HEK293T (cell line): ENCODE measurements around the gene EXOC6.

Experiments
- CTCF ChIA-PET: fragments of 350-600 bp; formaldehyde crosslinking; extraction: SDS; loops from one replicate; lab custom pipeline; 2021; ENCODE audit warnings: antibody characterized with exemption, inconsistent platforms; lab: Yijun Ruan, JAX
- POLR2A ChIA-PET: fragments of 350-600 bp; formaldehyde crosslinking; extraction: SDS; loops from one replicate; lab custom pipeline; 2020; ENCODE audit warnings: antibody characterized with exemption, inconsistent platforms; lab: Yijun Ruan, JAX
- DNase-seq: peaks from one replicate; pipeline ENCODE4 v3.0.0; 2012; ENCODE audit warnings: mixed read lengths; ENCODE audit errors: extremely low spot score
- ARNT ChIP-seq: fragments of 450-650 bp; IDR thresholded peaks from 2 replicates; pipeline ENCODE4 v1.6.1; 2017; ENCODE audit warnings: mild to moderate bottlenecking
- BHLHE40 ChIP-seq: fragments of 450-650 bp; IDR thresholded peaks from 2 replicates; pipeline ENCODE4 v1.6.1; 2016; ENCODE audit warnings: mild to moderate bottlenecking, moderate library complexity, borderline replicate concordance
- CTBP1 ChIP-seq: fragments of 450-650 bp; IDR thresholded peaks from 2 replicates; pipeline ENCODE4 v1.6.1; 2016; ENCODE audit warnings: borderline replicate concordance
- ELF4 ChIP-seq: fragments of 450-650 bp; IDR thresholded peaks from 2 replicates; pipeline ENCODE4 v1.6.1; 2017; ENCODE audit warnings: antibody characterized with exemption
- FOXA1 ChIP-seq: fragments of 450-650 bp; IDR thresholded peaks from 2 replicates; pipeline ENCODE4 v1.6.1; 2016; ENCODE audit warnings: mild to moderate bottlenecking
- FOXK2 ChIP-seq: fragments of 450-650 bp; IDR thresholded peaks from 2 replicates; pipeline ENCODE4 v1.6.1; 2016; ENCODE audit warnings: mild to moderate bottlenecking
- FOXM1 ChIP-seq: fragments of 450-650 bp; IDR thresholded peaks from 2 replicates; pipeline ENCODE4 v1.6.1; 2017; ENCODE audit warnings: mild to moderate bottlenecking, borderline replicate concordance
- HDGF ChIP-seq: fragments of 450-650 bp; IDR thresholded peaks from 2 replicates; pipeline ENCODE4 v1.6.1; 2017; ENCODE audit warnings: antibody characterized with exemption, borderline replicate concordance
- L3MBTL2 ChIP-seq: fragments of 450-650 bp; conservative IDR thresholded peaks from 2 replicates; pipeline ENCODE4 v1.6.1; 2016; ENCODE audit warnings: mild to moderate bottlenecking
- LEF1 ChIP-seq: fragments of 450-650 bp; IDR thresholded peaks from 2 replicates; pipeline ENCODE4 v1.6.1; 2017; ENCODE audit warnings: mild to moderate bottlenecking, borderline replicate concordance
- NFRKB ChIP-seq: fragments of 450-650 bp; IDR thresholded peaks from 2 replicates; pipeline ENCODE4 v1.6.1; 2016; ENCODE audit warnings: mild to moderate bottlenecking, moderate library complexity
- PKNOX1 ChIP-seq: fragments of 450-650 bp; IDR thresholded peaks from 2 replicates; pipeline ENCODE4 v1.6.1; 2016
- SP1 ChIP-seq: fragments of 450-650 bp; IDR thresholded peaks from 2 replicates; pipeline ENCODE4 v1.6.1; 2017
- SUZ12 ChIP-seq: fragments of 450-650 bp; IDR thresholded peaks from 2 replicates; pipeline ENCODE4 v1.6.1; 2016; ENCODE audit warnings: mild to moderate bottlenecking
- TARDBP ChIP-seq: fragments of 450-650 bp; IDR thresholded peaks from 2 replicates; pipeline ENCODE4 v1.6.1; 2016
- ZNF384 ChIP-seq: fragments of 450-650 bp; IDR thresholded peaks from 2 replicates; pipeline ENCODE4 v1.6.1; 2016

Gene EXOC6

GRCh38 chr10:93067443-93068365 lies 219.4 kb downstream of the EXOC6 start:
- CTCF ChIA-PET = no interaction called here
- TF ChIP-seq CTBP1 (no peak), NFRKB (no peak), PKNOX1 (no peak), ZNF384 (no peak), SUZ12 (no peak), HDGF (no peak)
- POLR2A ChIA-PET = no interaction called here
- no peak for DNase-seq

- POLR2A ChIA-PET = no interaction called here
Measured at GRCh38 chr10:93068411-93069244, 220.3 kb downstream of the EXOC6 start.

GRCh38 chr10:93069245-93069561 lies 220.9 kb downstream of the EXOC6 start:
- no peak for DNase-seq
- ChIA-PET POLR2A (no interaction called here), CTCF (no interaction called here)
- no peak for TF ChIP-seq SP1

More at GRCh38 chr10:93068411-93069244, 220.3 kb downstream of the EXOC6 start:
- DNase-seq = no peak
- CTCF ChIA-PET = no interaction called here
- TF ChIP-seq LEF1 (no peak), ZNF384 (no peak), BHLHE40 (no peak)

GRCh38 chr10:93070378-93071176 lies 222.3 kb downstream of the EXOC6 start:
- ChIA-PET POLR2A (interaction anchor here (0.6 kb wide), 1 partner anchor 744 kb away, joined by 3 read pairs; no protein-coding TSS in a partner anchor), CTCF (no interaction called here)
- DNase-seq = no peak
- TF ChIP-seq PKNOX1 = no peak
- TF ChIP-seq ARNT = no peak
- TF ChIP-seq FOXM1 = no peak

GRCh38 chr10:93071177-93071472 lies 222.8 kb downstream of the EXOC6 start:
- CTCF ChIA-PET = no interaction called here
- DNase-seq = no peak
- TF ChIP-seq TARDBP = no peak
- POLR2A ChIA-PET = no interaction called here

GRCh38 chr10:93071674-93072224 lies 223.4 kb downstream of the EXOC6 start:
- TF ChIP-seq ZNF384 = no peak
- TF ChIP-seq SP1 = no peak
- ChIA-PET CTCF (interaction anchor here (1.0 kb wide), 1 partner anchor 44 kb away, joined by 3 read pairs; no protein-coding TSS in a partner anchor), POLR2A (no interaction called here)
- DNase-seq = no peak

GRCh38 chr10:93072225-93072712 lies 223.9 kb downstream of the EXOC6 start:
- POLR2A ChIA-PET = no interaction called here
- no peak for DNase-seq
- TF ChIP-seq LEF1 = no peak
- CTCF ChIA-PET = interaction anchor here (1.0 kb wide), 1 partner anchor 43 kb away, joined by 3 read pairs; no protein-coding TSS in a partner anchor

- TF ChIP-seq ELF4 (no peak), LEF1 (no peak), SP1 (no peak), TARDBP (no peak), ZNF384 (no peak), L3MBTL2 (no peak), BHLHE40 (no peak), NFRKB (no peak), ARNT (no peak), PKNOX1 (no peak), FOXA1 (no peak), FOXK2 (no peak)
- POLR2A ChIA-PET = interaction anchor here (1.4 kb wide), 1 partner anchor 20 kb away, joined by 4 read pairs; no protein-coding TSS in a partner anchor
- CTCF ChIA-PET = interaction anchor here (0.7 to 1.0 kb wide), 2 partner anchors 19 to 43 kb away, joined by 3 to 5 read pairs; no protein-coding TSS in a partner anchor
- DNase-seq = no peak
Measured at GRCh38 chr10:93072713-93073538, 224.6 kb downstream of the EXOC6 start.
